Measurements from ENCODE around the gene GOLGA6C.
A peak's percentile ranks its signal among the peaks of the same experiment; 100 is the strongest.
"Not testable (repeated sequence)": the region's sequence is repeated elsewhere in the genome, so short reads cannot be mapped to it uniquely, and the experiment has no call there.

GOLGA6C gene

DNA sequence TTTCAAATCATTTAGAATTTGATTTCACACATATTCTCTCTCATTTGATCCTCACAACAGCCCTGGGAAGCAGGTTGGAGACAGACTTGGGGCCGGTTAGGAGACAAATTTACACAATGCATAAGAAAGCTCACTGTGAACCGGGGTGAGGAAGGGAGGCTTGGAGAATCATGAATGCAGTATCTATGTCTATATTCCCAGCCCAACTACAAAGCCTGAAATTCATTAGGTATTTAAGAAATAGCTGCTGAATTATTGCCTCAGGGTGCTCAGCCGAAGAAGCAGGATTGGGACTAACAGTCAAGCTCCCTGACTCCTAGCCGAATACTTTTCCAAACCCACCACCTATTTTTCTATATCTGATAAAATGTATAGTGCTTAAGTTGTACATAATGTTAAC is 8.4 kb upstream of the GOLGA6C start:
- DNase-seq (ENCODE audit: low read depth) = no peak
- TF ChIP-seq, protein P1, sequence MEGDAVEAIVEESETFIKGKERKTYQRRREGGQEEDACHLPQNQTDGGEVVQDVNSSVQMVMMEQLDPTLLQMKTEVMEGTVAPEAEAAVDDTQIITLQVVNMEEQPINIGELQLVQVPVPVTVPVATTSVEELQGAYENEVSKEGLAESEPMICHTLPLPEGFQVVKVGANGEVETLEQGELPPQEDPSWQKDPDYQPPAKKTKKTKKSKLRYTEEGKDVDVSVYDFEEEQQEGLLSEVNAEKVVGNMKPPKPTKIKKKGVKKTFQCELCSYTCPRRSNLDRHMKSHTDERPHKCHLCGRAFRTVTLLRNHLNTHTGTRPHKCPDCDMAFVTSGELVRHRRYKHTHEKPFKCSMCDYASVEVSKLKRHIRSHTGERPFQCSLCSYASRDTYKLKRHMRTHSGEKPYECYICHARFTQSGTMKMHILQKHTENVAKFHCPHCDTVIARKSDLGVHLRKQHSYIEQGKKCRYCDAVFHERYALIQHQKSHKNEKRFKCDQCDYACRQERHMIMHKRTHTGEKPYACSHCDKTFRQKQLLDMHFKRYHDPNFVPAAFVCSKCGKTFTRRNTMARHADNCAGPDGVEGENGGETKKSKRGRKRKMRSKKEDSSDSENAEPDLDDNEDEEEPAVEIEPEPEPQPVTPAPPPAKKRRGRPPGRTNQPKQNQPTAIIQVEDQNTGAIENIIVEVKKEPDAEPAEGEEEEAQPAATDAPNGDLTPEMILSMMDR (conservative IDR thresholded peaks at IDR 0.05; ENCODE audit: control insufficient read depth, insufficient read depth, low read depth, low read length) = no peak
- no peak overlapping the region for H3K4me3 ChIP-seq (ENCODE audit: control insufficient read depth, low read depth, low read length)

DNA sequence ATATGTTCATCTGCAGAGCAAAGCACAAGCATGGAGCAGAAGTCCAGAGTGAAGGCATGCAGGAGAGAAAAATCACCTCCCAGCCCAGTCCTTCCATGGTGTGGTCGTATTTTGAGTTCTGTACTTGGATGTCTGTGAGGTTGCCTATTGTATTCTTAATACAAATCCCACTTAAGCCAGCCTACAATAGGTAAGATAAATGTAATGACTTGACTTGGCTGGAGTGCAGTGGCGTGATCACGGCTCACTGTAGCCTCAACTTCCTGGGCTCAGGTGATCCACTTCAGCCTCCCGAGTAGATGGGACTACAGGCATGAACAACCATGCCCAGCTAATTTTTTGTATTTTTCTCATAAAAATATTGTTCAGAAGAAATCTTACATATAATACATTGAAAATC is 6.8 kb upstream of the GOLGA6C start:
- not testable (repeated sequence) for H3K4me3 ChIP-seq (ENCODE audit: control insufficient read depth, low read depth, low read length); DNase-seq (ENCODE audit: low read depth)

DNA sequence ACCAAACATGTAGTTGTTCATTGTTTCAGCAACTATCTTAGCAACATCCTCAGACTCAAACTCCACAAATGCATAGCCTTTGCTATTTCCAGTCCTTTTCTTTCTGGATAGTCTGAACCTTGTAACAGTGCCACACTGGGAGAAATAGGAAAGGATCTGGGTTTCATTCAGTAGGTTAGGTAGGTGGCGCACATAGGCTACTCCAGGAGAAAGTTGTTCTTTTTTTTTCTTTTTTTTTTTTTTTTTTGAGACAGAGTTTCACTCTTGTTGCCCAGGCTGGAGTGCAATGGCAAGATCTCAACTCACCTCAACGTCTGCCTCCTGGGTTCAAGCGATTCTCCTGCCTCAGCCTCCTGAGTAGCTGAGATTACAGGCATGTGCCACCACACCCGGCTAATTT is 5.8 kb upstream of the GOLGA6C start:
- not testable (repeated sequence) for H3K4me3 ChIP-seq (ENCODE audit: control insufficient read depth, low read depth, low read length); DNase-seq (ENCODE audit: low read depth)

DNA sequence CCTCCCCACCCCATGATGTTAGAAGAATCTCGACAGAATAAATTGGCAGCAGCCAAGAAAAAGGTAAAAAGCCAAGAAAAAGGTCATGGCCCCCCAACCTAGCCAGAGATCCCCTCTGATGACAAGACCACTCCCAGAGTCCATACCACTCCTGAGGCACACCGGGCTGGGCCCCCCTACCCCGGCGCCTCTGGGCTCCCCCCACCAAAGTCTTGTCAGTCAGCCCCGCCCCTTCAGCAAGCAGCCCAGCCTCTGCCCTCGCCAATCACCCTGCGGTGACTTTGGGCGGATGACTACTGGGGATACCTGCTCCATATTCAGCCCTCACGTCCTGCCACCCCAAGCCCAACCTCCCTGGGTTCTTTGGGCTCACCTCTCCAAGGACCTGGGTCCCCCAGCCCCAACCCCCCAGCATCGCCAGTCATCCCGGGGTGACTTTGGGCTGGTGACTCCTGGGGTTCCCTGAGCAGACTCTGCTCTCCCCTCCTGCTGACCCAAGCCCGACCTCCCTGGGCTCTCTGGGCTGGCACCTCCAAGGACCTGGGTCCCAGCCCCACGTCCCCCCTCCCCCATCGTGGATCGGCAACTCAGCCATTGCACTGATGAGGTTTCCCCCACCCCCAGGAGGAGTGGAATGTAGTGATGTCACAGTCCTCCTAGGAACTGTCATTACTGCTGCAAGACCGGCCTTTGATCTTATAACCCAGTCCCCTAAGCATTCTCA is 648 bp downstream of the GOLGA6C start:
- not testable (repeated sequence) for DNase-seq (ENCODE audit: low read depth)

DNA sequence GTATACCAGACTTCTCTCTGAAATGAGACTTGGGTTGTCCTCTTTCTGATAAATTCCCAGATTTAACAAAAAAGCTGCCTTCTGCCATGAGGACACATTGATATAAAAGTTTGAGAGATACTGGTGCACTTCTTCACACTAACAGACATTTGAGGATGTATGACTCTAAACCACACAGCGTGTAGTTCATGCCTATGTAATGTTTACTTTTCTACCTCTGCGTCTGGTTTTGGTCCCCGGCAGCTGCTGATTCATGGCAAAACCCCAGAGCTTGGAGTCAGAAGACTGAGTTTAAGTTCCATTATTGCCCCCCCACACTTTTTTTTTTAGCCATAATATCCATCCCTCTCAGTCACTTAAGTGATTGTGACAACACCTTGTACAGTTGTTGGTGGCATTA is 1.7 kb downstream of the GOLGA6C start:
- DNase-seq (ENCODE audit: low read depth) = not testable (repeated sequence)

More for the DNA sequence above, 648 bp downstream of the GOLGA6C start:
- H3K4me3 ChIP-seq (ENCODE audit: control insufficient read depth, low read depth, low read length) = not testable (repeated sequence)

DNA sequence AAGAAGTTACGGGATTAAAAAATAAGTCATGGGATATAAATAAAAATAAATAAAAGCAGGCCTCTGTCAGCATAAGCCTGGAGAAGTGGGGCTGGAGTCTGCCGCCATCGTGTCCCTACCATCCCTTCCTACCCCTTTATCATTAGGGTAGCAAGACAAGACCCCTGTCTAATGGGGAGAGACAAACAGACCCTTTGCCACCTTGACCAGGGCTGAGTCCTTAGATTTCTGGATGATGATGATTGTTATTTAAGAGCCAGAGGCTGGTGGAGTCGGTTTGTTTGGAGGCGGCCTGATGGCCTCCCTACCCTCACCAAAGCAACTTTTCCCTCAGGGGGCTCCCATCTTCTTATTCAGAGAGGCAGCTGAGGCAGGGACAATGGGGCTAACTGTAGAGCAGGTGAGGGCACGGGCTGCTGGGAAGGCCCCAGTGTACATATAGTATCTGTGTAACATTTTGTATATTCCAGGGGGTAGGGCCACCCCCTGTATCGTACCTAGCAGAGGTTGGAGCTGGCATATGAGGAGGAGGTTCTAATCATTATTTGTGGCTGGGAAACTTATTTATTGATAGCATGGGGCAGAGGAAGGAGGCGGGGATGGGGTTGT is 15.7 kb downstream of the GOLGA6C start:
- DNase-seq (ENCODE audit: low read depth); H3K4me3 ChIP-seq (ENCODE audit: control insufficient read depth, low read depth, low read length): not testable (repeated sequence)

More for the DNA sequence above, 1.7 kb downstream of the GOLGA6C start:
- H3K4me3 ChIP-seq (ENCODE audit: control insufficient read depth, low read depth, low read length) = not testable (repeated sequence)

DNA sequence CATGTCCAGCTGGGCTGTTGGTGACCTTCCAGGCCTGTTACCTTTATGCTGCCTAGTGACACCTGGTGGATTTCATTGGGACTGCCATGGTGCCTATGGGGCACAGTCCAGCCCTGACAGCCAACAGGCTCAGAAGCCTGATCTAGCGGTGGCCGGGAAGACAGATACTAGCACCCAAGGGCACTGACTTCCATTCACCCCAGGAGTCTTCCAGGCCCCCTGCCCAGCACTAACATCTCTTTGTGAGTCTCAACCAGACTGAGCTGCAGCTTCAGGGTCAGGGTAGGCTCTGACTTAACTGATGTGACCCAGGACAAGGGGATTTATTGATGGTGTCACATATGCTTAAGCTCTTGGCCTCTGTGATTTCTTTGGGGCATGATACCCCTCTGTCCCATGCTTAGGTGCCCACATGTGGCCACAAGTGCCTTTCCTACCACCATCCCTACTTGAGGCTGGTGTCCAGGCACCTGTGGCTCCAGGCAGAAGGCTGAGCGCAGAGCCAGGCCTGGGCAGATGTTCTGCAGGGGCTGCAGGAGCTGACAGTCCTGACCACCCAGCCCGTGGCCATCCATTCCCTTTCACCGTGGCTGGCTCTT is 16.5 kb downstream of the GOLGA6C start:
- DNase-seq (ENCODE audit: low read depth) = peak; percentile 14
- TF ChIP-seq, protein P1 (conservative IDR thresholded peaks at IDR 0.05; ENCODE audit: control insufficient read depth, insufficient read depth, low read depth, low read length) = peak; percentile 30
- not testable (repeated sequence) for H3K4me3 ChIP-seq (ENCODE audit: control insufficient read depth, low read depth, low read length)

DNA sequence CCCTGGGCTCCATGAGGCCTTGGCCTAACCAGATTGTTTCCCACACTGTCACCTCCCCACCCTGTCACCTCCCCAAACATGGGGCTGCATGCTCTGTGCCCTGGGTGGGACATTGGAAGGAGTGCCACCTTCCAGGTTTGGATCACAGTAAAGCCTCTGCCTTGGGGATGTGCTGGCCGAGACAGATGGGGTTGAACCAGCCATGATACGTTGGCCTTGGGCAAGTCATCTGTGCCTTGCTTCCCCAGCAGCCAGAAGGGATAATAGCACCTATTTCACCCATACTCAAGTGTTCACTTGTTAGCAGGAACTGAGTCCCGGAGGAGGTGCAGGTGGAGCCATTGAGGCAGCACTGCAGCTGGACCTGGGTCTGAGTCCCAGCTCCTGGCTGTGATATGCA is 17.5 kb downstream of the GOLGA6C start:
- not testable (repeated sequence) for H3K4me3 ChIP-seq (ENCODE audit: control insufficient read depth, low read depth, low read length); DNase-seq (ENCODE audit: low read depth)

DNA sequence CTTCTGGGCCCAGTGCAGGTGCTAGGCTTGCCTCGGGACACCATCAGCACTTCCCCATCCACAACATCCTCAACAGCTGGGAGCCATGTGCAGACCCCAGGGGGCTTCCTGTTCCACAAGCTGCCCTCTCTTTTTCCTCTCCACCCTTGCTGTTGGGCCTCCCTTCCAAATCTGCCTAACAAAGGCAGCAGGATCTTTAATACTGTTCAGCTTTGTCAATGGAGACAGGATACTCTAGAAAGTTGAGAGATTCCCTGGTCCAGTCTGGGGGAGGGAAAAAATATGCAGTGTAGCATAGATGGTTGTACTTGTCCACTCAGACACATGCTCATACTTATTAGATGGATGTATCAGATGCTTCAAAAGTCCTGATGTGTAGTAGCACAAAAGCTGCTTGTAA is 20.4 kb downstream of the GOLGA6C start:
- not testable (repeated sequence) for DNase-seq (ENCODE audit: low read depth); H3K4me3 ChIP-seq (ENCODE audit: control insufficient read depth, low read depth, low read length)

DNA sequence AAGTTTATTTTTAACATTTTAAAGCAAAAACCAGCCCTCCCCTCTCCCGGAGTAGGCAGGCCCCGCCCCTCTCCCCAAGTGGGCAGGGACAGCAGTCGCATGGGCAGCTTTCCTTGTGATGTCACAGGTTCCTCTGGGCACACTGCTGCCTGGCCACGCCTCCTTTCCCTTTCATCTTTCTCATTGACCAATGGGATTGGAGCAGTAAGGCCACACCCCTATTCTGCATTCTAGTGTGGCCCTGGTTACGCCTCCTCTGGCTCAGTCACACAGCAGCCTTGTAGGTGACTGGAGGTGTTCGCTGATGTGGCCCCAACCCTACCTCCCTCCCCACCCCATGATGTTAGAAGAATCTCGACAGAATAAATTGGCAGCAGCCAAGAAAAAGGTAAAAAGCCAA is 24.4 kb downstream of the GOLGA6C start, which contains the start of gene GOLGA6D:
TSS of gene GOLGA6D (plus strand) at position 264 of the 400 bp plus-strand sequence. CDS start at position 305, 41 bp downstream.
- H3K4me3 ChIP-seq (ENCODE audit: control insufficient read depth, low read depth, low read length); DNase-seq (ENCODE audit: low read depth): not testable (repeated sequence)

DNA sequence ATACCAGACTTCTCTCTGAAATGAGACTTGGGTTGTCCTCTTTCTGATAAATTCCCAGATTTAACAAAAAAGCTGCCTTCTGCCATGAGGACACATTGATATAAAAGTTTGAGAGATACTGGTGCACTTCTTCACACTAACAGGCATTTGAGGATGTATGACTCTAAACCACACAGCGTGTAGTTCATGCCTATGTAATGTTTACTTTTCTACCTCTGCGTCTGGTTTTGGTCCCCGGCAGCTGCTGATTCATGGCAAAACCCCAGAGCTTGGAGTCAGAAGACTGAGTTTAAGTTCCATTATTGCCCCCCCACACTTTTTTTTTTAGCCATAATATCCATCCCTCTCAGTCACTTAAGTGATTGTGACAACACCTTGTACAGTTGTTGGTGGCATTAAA is 26.0 kb downstream of the GOLGA6C start:
- H3K4me3 ChIP-seq (ENCODE audit: control insufficient read depth, low read depth, low read length) = not testable (repeated sequence)

DNA sequence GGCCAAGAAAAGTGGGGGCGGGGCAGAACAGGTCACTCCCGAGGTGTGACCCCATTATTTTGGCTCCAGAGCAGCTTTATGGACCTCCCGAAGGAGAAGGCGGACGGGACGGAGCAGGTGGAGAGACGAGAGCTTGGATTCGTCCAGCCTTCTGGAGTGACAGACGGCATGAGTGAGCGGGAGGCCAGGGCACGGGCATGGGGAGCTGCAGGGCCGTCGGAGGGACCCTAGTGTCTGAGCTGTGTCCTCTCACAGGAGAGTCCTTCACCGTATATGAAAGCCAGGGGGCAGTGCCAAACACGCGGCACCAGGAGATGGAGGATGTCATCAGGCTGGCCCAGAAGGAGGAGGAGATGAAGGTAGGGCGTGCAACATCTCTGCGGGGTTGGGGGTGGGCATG is 35.5 kb downstream of the GOLGA6C start:
- not testable (repeated sequence) for H3K4me3 ChIP-seq (ENCODE audit: control insufficient read depth, low read depth, low read length); DNase-seq (ENCODE audit: low read depth)

More for the DNA sequence above, 26.0 kb downstream of the GOLGA6C start:
- not testable (repeated sequence) for DNase-seq (ENCODE audit: low read depth)

DNA sequence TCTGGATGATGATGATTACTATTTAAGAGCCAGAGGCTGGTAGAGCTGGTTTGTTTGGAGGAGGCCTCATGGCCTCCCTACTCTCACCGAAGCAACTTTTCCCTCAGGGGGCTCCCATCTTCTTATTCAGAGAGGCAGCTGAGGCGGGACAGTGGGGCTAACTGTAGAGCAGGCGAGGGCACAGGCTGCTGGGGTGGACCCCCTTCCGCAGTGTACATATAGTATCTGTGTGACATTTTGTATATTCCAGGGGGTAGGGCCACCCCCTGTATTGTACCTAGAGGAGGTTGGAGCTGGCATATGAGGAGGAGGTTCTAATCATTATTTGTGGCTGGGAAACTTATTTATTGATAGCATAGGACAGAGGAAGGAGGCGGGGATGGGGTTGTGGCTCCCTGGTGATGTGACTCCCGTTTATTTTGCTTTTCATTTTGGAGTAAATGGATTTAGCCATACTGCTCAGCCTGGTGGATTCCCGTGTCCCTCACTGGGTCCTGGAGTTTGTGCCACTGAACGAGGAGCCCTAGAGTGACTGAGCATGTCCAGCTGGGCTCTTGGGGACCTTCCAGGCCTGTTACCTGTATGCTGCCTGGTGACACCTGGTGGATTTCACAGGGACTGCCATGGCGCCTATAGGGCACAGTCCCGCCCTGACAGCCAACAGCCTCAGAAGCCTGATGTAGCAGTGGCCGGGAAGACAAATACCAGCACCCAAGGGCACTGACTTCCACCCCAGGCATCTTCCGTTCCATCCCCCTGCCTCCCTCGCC is 40.6 kb downstream of the GOLGA6C start:
- not testable (repeated sequence) for H3K4me3 ChIP-seq (ENCODE audit: control insufficient read depth, low read depth, low read length); DNase-seq (ENCODE audit: low read depth)
